Lung (tissue), 12 donors: ENCODE results near the gene FRMD5. TPM values are rescaled to one million over a fixed set of nuclear protein-coding genes. Genes with fewer than 3 reads are reported as not detected.

Experiments used
- ATAC-seq: fragments of 200-7000 bp; cut with Tn5 transposase; one replicate; pipeline ENCODE4 v1.9.1; 2020; ENCODE audit warnings: moderate number of reproducible peaks; ENCODE audit not compliant: insufficient read depth, low FRiP score
- DNase-seq, 3 donors: peaks; one replicate each; pipeline ENCODE4 v3.0.0-alpha.2; 2013 to 2017
- H3K27ac ChIP-seq, 2 donors: one replicate each; pipeline ENCODE4 v1.5.1; 2013; ENCODE audit warnings: mild to moderate bottlenecking in 2 of 2, moderate library complexity in 2 of 2, control low read depth in 1 of 2, inconsistent platforms in 1 of 2, low read depth in 1 of 2, low read length in 1 of 2
- H3K27me3 ChIP-seq, 3 donors: one replicate each; pipeline ENCODE4 v1.5.1; 2013; ENCODE audit warnings: low read length in 2 of 3; ENCODE audit not compliant: control insufficient read depth in 3 of 3, insufficient read depth in 3 of 3
- H3K36me3 ChIP-seq, 4 donors: one replicate each; pipeline ENCODE4 v1.5.1; 2013; ENCODE audit warnings: low read length in 4 of 4, mild to moderate bottlenecking in 1 of 4, moderate library complexity in 1 of 4; ENCODE audit not compliant: control insufficient read depth in 4 of 4, insufficient read depth in 4 of 4
- H3K4me1 ChIP-seq, 5 donors: one replicate each; pipeline ENCODE4 v1.5.1; 2013; ENCODE audit warnings: low read length in 5 of 5, mild to moderate bottlenecking in 2 of 5, moderate library complexity in 1 of 5; ENCODE audit not compliant: control insufficient read depth in 5 of 5, insufficient read depth in 5 of 5
- H3K4me3 ChIP-seq: one replicate; pipeline ENCODE4 v1.5.1; 2013; ENCODE audit warnings: mild to moderate bottlenecking, control low read depth, moderate library complexity
- H3K9ac ChIP-seq, 2 donors: one replicate each; pipeline ENCODE4 v1.5.1; 2013; ENCODE audit warnings: low read length in 2 of 2, control low read depth in 1 of 2; ENCODE audit not compliant: insufficient read depth in 1 of 2
- H3K9me3 ChIP-seq, 4 donors: one replicate each; pipeline ENCODE4 v1.5.1; 2013; ENCODE audit warnings: low read length in 3 of 4, mild to moderate bottlenecking in 1 of 4, moderate library complexity in 1 of 4; ENCODE audit not compliant: control insufficient read depth in 4 of 4, insufficient read depth in 3 of 4
- CTCF ChIP-seq: IDR thresholded peaks from 2 replicates; pipeline ENCODE4 v1.5.1; 2012; ENCODE audit warnings: mild to moderate bottlenecking; ENCODE audit errors: control extremely low read depth, extremely low read depth
- WGBS, 2 donors: extraction: QIAGEN DNeasy Blood & Tissue Kit; methylation state at CpG; one replicate each; pipeline ENCODE4 v1.1.7; 2013; 5-methylcytosine and 5-hydroxymethylcytosine counted together
- polyA plus RNA-seq, 2 donors: library from polyadenylated mRNA; stranded (reverse); fragments of 200-250 nt; gene quantifications; one replicate each; pipeline ENCODE4 v1.2.1, GENCODE V29; 2013
- total RNA-seq, 2 donors: library from RNA; depleted of rRNA in 1 of 2; stranded (reverse); fragments of >200 nt in 1 of 2; gene quantifications; one replicate each; pipeline ENCODE4 v1.2.1, GENCODE V29; 2014 to 2021
- donor health status: control.
- donor health status: control.
- donor health status: Bipolar disorder and iron deficiency.
- donor health status: healthy.
- donor health status: DM: yes; HTN: yes; CAD: no.

FRMD5 gene
- total and polyA plus RNA-seq, 4 donors = 0.10 to 1.1 (median 0.67) TPM

- H3K36me3 ChIP-seq = no peaks in the 10 kb centered on the region
- no peak overlapping the region for H3K9ac ChIP-seq
- no peaks in the 10 kb centered on the region for H3K4me1 ChIP-seq
- H3K9me3 ChIP-seq = peaks cover 0 to 2% (median 0%) of the 10 kb centered on the region in 4 donors
- ATAC-seq = no peak
- no peak overlapping the region for H3K4me3 ChIP-seq
- no peaks in the 10 kb centered on the region for H3K27me3 ChIP-seq
- DNase-seq = no peak
- TF ChIP-seq CTCF = no peak
- WGBS, 2 donors = 92 to 96% methylated on average over 15 of the region's 15 CpGs
- no peak overlapping the region for H3K27ac ChIP-seq
Measured at GRCh38 chr15:43989938-43990337, 205.1 kb downstream of the FRMD5 start.

- H3K9ac ChIP-seq = no peak overlapping the region
- 96% methylated on average over 13 of the region's 13 CpGs for WGBS, 2 donors
- no peaks in the 10 kb centered on the region for H3K4me1 ChIP-seq
- no peak overlapping the region for H3K27ac ChIP-seq
- ATAC-seq = no peak
- H3K4me3 ChIP-seq = no peak overlapping the region
- peaks cover 0 to 2% (median 0%) of the 10 kb centered on the region in 4 donors for H3K9me3 ChIP-seq
- DNase-seq = no peak
- no peaks in the 10 kb centered on the region for H3K36me3 ChIP-seq
- TF ChIP-seq CTCF = no peak
- H3K27me3 ChIP-seq = no peaks in the 10 kb centered on the region
Measured at GRCh38 chr15:43988900-43989299, 206.2 kb downstream of the FRMD5 start.

- H3K9me3 ChIP-seq = peaks cover 0 to 2% (median 0%) of the 10 kb centered on the region in 4 donors
- TF ChIP-seq CTCF = no peak
- H3K27me3 ChIP-seq = no peaks in the 10 kb centered on the region
- H3K4me1 ChIP-seq = no peaks in the 10 kb centered on the region
- H3K36me3 ChIP-seq = no peaks in the 10 kb centered on the region
- H3K9ac ChIP-seq = no peak overlapping the region
- H3K27ac ChIP-seq = no peak overlapping the region
- no peak for DNase-seq
- WGBS, 2 donors = 92 to 100% methylated on average over 1 of the region's 1 CpG
- no peak for ATAC-seq
- H3K4me3 ChIP-seq = no peak overlapping the region
Measured at GRCh38 chr15:43987924-43988323, 207.1 kb downstream of the FRMD5 start.
